ENCODE data around the gene R3HDM2.

The R3HDM2 gene

DNA sequence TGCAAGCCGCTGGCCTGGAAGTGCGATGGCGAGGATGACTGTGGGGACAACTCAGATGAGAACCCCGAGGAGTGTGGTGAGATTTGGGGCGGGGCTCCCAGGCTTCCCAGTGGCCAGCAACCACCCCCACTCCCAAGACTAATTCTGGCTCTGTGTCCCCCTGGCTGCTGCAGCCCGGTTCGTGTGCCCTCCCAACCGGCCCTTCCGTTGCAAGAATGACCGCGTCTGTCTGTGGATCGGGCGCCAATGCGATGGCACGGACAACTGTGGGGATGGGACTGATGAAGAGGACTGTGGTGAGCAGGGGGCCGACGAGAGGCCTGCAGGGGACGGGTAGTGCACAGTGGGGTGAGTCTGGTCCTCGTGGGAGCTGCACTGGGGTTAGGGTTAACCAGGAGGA is 226.4 kb downstream of the R3HDM2 start:
- no peaks in the 10 kb centered on the region for H3K9me3 Mint-ChIP-seq
- no peak for DNase-seq
- H3K27me3 Mint-ChIP-seq = no peaks in the 10 kb centered on the region
- H3K4me1 Mint-ChIP-seq = no peaks in the 10 kb centered on the region
- no peak overlapping the region for H3K4me3 Mint-ChIP-seq
- no peaks in the 10 kb centered on the region for H3K36me3 Mint-ChIP-seq
- CTCF ChIA-PET = no interaction called here
- H3K27ac Mint-ChIP-seq = no peak overlapping the region

GRCh38 chr12:57203791-57204190 is 227.1 kb downstream of the R3HDM2 start:
- no peak for DNase-seq
- Mint-ChIP-seq H3K27ac (no peak overlapping the region), H3K27me3 (no peaks in the 10 kb centered on the region)

More at GRCh38 chr12:57203791-57204190, 227.1 kb downstream of the R3HDM2 start:
- H3K36me3 Mint-ChIP-seq = no peaks in the 10 kb centered on the region
- H3K4me3 Mint-ChIP-seq = no peak overlapping the region
- CTCF ChIA-PET = no interaction called here
- H3K9me3 Mint-ChIP-seq = no peaks in the 10 kb centered on the region
- no peaks in the 10 kb centered on the region for H3K4me1 Mint-ChIP-seq
